ENCODE results near the gene BRD4.
"Not testable (repeated sequence)": the region's sequence is repeated elsewhere in the genome, so short reads cannot be mapped to it uniquely, and the experiment has no call there.

The BRD4 gene

GRCh38 chr19:15332311-15332996 lies at the start of gene BRD4:
Gene BRD4, minus strand, starts transcription at chr19:15332539. Its CDS starts 59,440 bp downstream, at chr19:15273099.
- DNase-seq = peak; percentile 84 to 87

DNA sequence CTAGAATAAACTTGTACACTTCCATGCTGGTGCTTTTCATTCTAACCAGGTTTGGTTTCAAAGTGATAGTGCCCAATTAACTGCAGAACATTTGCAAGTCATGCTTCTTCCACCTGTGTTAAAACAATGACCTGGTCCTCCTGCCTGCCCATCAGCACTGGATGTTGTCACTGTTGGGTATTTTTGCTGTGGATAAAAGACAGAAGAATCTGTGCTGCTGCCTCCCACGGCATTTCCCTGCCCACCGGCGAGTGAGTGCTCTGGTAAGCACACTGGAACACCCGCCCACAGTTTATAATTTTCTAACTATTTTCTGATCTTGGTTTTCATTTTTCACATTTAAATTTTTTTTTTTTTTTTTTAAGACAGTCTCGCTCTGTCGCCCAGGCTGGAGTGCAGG lies 49.5 kb upstream of the BRD4 start:
- DNase-seq = no peak

DNA sequence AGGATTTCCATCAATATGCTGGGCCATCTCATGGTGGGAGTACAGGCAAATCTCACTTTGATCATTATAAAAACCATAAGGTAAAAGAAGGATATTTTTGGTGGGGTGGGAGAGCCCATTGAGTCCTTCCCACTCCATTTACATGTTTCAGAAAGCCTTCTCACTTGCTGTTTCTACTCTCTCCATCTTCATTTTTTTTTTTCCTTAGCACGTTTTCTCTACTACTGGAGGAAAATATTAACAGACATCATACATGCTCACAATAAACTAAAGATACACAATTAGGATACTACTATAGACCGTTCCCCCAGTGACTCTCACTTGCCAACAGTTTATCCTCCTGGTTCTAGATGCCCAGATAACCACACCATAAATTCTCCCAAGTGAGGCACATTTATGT lies 49.1 kb upstream of the BRD4 start:
- DNase-seq = no peak

- DNase-seq = no peak
These were observed 47.8 kb upstream of the BRD4 start for GRCh38 chr19:15379999-15380647.

DNA sequence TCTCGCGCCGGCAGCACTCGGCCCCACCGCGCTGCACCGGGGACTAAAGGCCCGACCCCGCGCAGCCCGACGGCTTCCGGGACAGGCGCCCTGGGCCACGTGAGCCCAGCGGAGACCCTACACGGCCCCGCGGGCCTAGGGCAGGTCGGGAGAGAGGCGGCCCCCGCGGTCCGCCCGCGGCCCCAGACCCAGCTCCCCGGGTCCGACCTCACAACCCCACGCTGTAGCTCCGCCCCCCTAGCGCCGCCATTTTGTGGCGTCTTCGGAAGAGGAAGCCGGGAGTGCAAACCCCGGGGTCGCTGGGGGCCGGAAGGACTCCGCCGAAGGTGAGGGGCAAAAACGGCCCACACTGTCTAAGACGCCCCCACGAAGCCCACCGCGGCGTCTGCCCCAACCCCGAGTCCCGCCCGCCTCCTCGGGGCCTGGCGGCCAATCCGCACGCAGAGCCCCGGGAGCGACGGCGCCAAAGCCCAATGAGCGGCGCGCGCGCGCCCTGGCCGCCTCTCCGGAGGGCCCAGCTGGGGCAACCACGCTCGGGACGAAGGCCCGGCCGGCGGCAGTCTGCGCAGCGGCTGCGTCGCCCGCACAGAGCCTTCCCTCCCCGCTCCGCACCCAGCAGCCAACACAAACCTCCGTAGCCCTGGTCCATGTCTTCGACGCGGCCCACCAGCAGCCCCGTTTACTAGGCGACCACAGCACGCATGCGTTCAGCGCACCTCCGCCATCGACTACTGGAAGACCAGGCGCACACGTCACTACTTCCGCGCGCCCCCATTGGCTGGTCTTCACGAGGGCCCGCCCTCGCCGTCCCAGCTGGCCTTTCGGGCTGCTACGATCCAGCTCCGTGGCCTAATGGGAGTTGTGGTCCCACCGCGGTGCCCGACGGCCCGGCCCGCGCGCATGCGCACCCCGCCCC lies 47.0 kb upstream of the BRD4 start, which contains the start of gene AKAP8:
Gene AKAP8, minus strand, starts transcription at position 705 of the 916 bp plus-strand sequence. Its CDS starts 56 bp downstream, at position 649.
- DNase-seq = peak; percentile 98

DNA sequence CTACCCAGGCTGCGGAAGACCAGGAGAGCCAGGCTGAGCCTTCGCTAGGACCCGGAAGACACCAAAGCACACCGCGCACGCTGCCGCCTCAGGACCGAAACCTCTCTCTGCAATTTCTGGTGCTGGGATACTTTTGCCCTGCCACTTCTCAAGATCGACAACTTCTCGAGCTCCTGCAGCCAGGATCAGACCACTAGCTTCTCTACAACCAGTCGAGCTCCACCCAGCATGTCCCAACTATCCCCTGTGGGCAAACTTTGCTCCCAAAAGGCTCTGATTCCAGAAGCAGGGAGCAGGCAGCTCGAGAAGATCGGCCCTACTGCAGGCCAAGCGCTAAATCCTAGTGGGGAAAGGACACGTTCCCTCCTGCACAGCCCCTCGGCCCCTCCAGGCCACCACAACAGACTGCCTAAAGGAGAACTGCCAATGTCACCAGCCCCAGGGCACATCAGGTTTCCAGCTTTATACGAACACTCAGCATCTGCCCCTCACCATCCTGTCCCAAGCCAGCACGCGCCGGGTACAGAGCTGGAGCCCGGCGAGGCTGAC lies 46.3 kb upstream of the BRD4 start:
- DNase-seq = peak; percentile 70 to 73

- DNase-seq = no peak
These were observed 42.6 kb upstream of the BRD4 start for GRCh38 chr19:15374796-15375440.

GRCh38 chr19:15374105-15374651 lies 41.8 kb upstream of the BRD4 start:
- DNase-seq = no peak

- DNase-seq = no peak
These were observed 41.3 kb upstream of the BRD4 start for GRCh38 chr19:15373644-15374043.

GRCh38 chr19:15372891-15373301 lies 40.6 kb upstream of the BRD4 start:
- DNase-seq = no peak

GRCh38 chr19:15372470-15372869 lies 40.1 kb upstream of the BRD4 start:
- peak; percentile 53 to 54 for DNase-seq

GRCh38 chr19:15371786-15372380 lies 39.5 kb upstream of the BRD4 start:
- DNase-seq = no peak

- no peak for DNase-seq
These were observed 38.8 kb upstream of the BRD4 start for GRCh38 chr19:15371119-15371518.

DNA sequence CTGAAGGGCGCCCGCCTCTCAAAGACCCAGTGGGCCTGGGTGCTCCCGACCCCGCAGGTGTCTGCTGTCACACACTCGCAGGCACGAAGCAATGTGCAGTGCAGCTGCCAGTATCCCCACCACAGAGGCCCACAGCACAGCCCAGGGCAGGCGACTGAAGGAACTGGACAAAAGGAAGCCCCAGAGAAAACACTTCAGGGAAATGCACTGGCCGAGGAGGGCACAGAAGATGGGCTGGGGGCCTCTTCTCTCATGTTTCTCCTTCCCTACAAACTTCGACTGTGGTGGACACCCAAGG lies 37.2 kb upstream of the BRD4 start:
- DNase-seq = no peak

- DNase-seq = no peak
These were observed 36.7 kb upstream of the BRD4 start for GRCh38 chr19:15368798-15369593.

DNA sequence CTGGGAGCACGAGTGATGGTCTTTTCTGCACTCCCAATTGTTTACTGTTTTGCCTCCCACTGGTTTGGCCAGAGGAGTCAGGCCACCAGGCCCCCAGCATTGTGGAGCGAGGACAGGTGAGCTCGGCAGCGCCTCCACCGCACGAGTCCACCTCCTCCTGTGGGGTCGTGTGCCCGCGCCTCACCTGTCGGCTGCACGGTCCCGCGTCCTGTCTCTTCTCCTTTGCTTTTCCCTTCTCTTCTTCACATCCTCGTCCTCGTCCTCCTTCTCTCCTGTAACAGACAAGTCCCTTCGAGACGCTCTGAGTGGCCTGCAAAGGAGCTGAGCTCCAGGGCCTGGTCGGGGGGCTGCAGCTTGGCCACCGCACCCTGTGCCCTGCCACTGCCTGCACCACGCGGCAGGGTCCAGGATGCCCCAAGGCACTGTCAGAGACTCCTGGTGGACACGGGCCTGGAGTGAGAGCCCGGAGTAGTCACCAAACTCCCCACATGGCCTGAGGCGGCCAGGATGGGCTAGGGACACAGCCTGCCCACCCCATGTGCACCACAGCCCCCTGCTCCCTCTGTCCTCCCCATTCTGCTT lies 35.8 kb upstream of the BRD4 start:
- DNase-seq = no peak

DNA sequence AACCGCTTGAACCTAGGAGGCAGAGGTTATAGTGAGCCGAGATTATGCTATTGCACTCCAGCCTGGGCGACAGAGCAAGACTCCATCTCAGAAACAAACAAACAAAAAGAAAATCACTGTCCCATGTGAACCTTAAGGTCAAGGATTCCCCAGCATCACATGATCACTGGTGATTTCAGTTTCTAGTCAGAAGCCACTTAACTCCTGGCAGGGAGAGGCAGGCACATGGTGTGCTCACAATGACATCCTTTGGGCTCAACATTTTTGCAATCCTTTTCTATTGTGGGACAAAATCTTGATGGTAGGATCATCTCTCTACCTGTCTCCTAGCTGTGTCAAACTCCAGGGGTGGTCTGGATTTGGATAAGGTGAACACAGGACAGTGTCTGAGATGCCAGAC lies 35.1 kb upstream of the BRD4 start:
- no peak for DNase-seq

DNA sequence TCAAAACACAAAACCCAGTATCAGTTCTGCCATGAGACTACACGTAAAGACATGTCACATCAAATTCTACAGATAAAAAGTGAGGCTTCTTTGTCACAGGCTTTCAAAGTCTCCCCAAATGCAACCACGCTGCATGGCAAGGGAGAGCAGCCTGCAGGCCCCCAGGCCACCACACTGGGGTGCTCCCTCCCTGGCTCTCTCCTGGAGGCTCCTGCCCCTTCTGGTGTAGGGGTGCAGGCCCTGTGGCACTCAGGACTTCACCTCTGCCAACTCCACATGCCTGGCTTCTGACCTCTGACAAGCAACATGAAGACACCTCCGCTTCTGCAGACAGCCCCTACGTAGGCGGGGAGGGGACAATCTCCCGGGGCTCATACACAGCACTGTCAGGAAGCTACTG lies 32.9 kb upstream of the BRD4 start:
- DNase-seq = no peak

GRCh38 chr19:15363791-15364190 lies 31.5 kb upstream of the BRD4 start:
- DNase-seq = not testable (repeated sequence)

DNA sequence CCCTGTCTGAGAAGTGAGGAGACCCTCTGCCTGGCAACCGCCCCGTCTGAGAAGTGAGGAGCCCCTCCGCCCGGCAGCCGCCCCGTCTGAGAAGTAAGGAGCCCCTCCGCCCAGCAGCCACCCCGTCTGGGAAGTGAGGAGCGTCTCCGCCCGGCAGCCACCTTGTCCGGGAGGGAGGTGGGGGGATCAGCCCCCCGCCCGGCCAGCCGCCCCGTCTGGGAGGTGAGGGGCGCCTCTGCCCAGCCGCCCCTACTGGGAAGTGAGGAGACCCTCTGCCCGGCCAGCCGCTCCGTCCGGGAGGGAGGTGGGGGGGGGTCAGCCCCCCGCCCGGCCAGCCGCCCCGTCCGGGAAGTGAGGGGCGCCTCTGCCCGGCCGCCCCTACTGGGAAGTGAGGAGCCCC lies 30.7 kb upstream of the BRD4 start:
- not testable (repeated sequence) for DNase-seq

- not testable (repeated sequence) for DNase-seq
These were observed 27.7 kb upstream of the BRD4 start for GRCh38 chr19:15360015-15360414.
